Measurements from ENCODE around the gene NSD2. TPM values are rescaled to one million over a fixed set of nuclear protein-coding genes. Genes with fewer than 3 reads are reported as not detected.

The NSD2 gene
- total RNA-seq, 4 donors from 2014 or later: 30.9 to 63.7 (median 40.3) TPM

DNA sequence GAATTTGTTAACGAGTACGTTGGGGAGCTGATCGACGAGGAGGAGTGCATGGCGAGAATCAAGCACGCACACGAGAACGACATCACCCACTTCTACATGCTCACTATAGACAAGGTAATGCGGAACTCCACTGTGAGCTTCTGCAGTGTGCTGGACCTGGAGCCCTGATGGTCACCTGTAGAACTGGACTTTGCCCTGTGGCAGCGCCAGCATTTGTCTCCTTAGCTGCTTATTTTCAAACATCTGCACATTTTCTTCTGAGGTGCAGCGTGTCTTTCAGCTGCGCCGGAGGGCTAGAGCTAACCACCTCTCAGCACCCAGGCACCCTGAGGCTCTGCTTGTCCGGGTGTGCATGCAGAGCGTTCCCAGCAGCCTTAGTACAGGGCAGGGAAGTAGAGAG, 89.8 kb downstream of the NSD2 start:
- H3K4me3 ChIP-seq (replicated peaks in 1 of 3): no peak overlapping the region
- H3K9me3 ChIP-seq: no peaks in the 10 kb centered on the region
- peaks cover 11 to 31% of the 10 kb centered on the region in 2 donors for H3K36me3 ChIP-seq
- no peak for DNase-seq
- no peaks in the 10 kb centered on the region for H3K27me3 ChIP-seq
- no peaks in the 10 kb centered on the region for H3K4me1 ChIP-seq
- WGBS, 2 donors: 93 to 96% methylated on average over 15 of the region's 15 CpGs
- intact Hi-C loops (cut with DNase I): no loop called here
- no peak overlapping the region for H3K27ac ChIP-seq
- TF ChIP-seq, protein P1, sequence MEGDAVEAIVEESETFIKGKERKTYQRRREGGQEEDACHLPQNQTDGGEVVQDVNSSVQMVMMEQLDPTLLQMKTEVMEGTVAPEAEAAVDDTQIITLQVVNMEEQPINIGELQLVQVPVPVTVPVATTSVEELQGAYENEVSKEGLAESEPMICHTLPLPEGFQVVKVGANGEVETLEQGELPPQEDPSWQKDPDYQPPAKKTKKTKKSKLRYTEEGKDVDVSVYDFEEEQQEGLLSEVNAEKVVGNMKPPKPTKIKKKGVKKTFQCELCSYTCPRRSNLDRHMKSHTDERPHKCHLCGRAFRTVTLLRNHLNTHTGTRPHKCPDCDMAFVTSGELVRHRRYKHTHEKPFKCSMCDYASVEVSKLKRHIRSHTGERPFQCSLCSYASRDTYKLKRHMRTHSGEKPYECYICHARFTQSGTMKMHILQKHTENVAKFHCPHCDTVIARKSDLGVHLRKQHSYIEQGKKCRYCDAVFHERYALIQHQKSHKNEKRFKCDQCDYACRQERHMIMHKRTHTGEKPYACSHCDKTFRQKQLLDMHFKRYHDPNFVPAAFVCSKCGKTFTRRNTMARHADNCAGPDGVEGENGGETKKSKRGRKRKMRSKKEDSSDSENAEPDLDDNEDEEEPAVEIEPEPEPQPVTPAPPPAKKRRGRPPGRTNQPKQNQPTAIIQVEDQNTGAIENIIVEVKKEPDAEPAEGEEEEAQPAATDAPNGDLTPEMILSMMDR (IDR thresholded peaks at IDR 0.05): no peak
- no peak for TF ChIP-seq POLR2A (IDR thresholded peaks at IDR 0.05)

DNA sequence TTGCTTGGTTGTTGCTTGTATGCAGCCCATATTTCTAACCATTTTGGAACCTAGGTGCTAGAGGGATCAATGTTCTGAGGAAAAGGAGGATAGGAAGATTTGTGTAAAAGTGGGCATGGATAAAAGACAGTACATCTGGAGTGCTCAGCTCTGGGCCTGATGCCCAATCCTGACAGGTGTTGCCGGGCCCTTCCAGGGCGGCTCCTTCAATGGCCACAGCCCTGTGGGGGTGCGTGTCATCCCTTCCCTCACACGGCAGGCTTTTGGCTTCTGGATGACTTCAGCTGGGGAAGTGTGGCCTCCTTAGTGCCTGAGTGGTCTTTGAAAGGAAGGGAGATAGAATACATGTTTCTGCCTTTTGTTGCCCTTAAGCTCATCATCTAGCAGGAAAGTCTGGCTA, 90.4 kb downstream of the NSD2 start:
- Histone ChIP-seq H3K36me3 (peaks cover 11 to 31% of the 10 kb centered on the region in 2 donors), H3K9me3 (no peaks in the 10 kb centered on the region), H3K27me3 (no peaks in the 10 kb centered on the region), H3K4me1 (no peaks in the 10 kb centered on the region), H3K4me3 (replicated peaks in 1 of 3) (no peak overlapping the region), H3K27ac (no peak overlapping the region)
- no peak for DNase-seq
- TF ChIP-seq, protein P1 (IDR thresholded peaks at IDR 0.05): no peak
- no peak for TF ChIP-seq POLR2A (IDR thresholded peaks at IDR 0.05)
- intact Hi-C loops (cut with DNase I): no loop called here
- 86 to 90% methylated on average over 4 of the region's 4 CpGs for WGBS, 2 donors

DNA sequence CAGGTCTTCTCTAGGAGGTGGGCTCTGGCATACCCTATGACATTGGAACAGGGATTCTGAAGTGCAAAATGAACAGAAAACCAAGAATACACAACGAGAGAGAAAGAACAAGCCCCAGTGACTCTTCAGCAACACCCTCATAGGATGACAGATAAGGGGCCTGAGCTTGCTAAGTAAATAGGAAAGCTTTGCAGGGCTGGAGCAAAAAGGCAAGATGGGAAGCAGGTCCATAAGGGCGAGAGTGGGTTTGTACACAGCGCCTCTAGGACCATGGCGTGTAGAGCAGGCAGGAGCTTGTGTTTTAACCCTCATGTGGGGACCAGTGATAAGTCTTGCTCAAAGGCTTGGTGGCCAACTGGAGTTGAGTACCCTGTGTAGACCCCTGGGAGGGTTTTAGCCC, 91.8 kb downstream of the NSD2 start:
- H3K36me3 ChIP-seq: peaks cover 11 to 29% of the 10 kb centered on the region in 2 donors
- H3K27ac ChIP-seq: no peak overlapping the region
- 91 to 94% methylated on average over 4 of the region's 4 CpGs for WGBS, 2 donors
- TF ChIP-seq POLR2A (IDR thresholded peaks at IDR 0.05): no peak
- TF ChIP-seq, protein P1 (IDR thresholded peaks at IDR 0.05): no peak
- intact Hi-C loops (cut with DNase I): no loop called here
- DNase-seq: no peak
- H3K9me3 ChIP-seq: no peaks in the 10 kb centered on the region
- H3K4me1 ChIP-seq: no peaks in the 10 kb centered on the region
- no peak overlapping the region for H3K4me3 ChIP-seq (replicated peaks in 1 of 3)
- H3K27me3 ChIP-seq: no peaks in the 10 kb centered on the region

DNA sequence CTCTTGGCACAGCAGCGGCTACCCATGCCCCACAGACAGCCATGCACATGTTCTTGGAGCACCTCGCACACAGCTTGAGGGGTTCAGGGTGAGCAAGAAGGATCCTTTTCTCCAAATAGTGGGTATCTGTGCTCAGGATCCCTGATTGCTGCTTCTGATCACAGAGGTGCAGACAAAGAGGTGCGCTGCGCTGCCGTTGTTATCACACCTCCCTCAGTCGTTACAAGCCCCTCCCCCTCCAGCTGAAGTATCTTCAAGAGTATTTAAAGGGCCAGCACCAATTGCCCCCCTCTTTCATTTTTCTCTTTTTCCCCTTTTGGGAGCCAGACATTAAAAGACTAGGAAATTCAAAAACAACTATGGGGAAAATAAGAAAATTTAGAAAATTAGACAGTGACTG, 93.2 kb downstream of the NSD2 start:
- H3K4me3 ChIP-seq (replicated peaks in 1 of 3): no peak overlapping the region
- intact Hi-C loops (cut with DNase I): no loop called here
- no peaks in the 10 kb centered on the region for H3K4me1 ChIP-seq
- WGBS, 2 donors: 64 to 75% methylated on average over 6 of the region's 6 CpGs
- no peak for DNase-seq
- no peak overlapping the region for H3K27ac ChIP-seq
- TF ChIP-seq, protein P1 (IDR thresholded peaks at IDR 0.05): no peak
- TF ChIP-seq POLR2A (IDR thresholded peaks at IDR 0.05): no peak
- H3K9me3 ChIP-seq: no peaks in the 10 kb centered on the region
- no peaks in the 10 kb centered on the region for H3K27me3 ChIP-seq
- peaks cover 11 to 17% of the 10 kb centered on the region in 2 donors for H3K36me3 ChIP-seq

DNA sequence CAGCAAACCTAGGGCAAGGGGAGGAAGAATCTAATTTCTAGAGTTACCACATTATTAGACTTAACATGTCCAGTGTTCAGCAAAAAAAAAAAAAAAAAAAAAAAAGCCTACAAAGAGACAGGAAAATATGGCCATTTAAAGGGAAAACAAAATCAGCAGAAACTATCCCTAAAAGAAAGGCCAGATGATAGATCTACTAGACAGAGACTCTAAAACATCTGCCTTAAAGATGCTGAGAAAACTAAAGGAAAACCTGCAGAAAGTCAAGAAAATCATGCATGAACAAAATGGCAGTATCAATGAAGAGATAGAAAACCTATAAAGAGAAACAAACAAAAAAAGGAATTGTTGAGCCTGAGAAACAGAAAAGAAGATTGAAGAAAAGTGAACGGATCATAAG, 93.8 kb downstream of the NSD2 start:
- Histone ChIP-seq H3K4me3 (replicated peaks in 1 of 3) (no peak overlapping the region), H3K27me3 (no peaks in the 10 kb centered on the region), H3K36me3 (peaks cover 11 to 17% of the 10 kb centered on the region in 2 donors), H3K4me1 (no peaks in the 10 kb centered on the region), H3K9me3 (no peaks in the 10 kb centered on the region), H3K27ac (no peak overlapping the region)
- WGBS, 2 donors: 100% methylated on average over 1 of the region's 1 CpG
- TF ChIP-seq, protein P1 (IDR thresholded peaks at IDR 0.05): no peak
- TF ChIP-seq POLR2A (IDR thresholded peaks at IDR 0.05): no peak
- intact Hi-C loops (cut with DNase I): no loop called here
- no peak for DNase-seq
